ENCODE data around the gene SUPT20HL2.
"Not testable (repeated sequence)": the region's sequence is repeated elsewhere in the genome, so short reads cannot be mapped to it uniquely, and the experiment has no call there.

The SUPT20HL2 gene

DNA sequence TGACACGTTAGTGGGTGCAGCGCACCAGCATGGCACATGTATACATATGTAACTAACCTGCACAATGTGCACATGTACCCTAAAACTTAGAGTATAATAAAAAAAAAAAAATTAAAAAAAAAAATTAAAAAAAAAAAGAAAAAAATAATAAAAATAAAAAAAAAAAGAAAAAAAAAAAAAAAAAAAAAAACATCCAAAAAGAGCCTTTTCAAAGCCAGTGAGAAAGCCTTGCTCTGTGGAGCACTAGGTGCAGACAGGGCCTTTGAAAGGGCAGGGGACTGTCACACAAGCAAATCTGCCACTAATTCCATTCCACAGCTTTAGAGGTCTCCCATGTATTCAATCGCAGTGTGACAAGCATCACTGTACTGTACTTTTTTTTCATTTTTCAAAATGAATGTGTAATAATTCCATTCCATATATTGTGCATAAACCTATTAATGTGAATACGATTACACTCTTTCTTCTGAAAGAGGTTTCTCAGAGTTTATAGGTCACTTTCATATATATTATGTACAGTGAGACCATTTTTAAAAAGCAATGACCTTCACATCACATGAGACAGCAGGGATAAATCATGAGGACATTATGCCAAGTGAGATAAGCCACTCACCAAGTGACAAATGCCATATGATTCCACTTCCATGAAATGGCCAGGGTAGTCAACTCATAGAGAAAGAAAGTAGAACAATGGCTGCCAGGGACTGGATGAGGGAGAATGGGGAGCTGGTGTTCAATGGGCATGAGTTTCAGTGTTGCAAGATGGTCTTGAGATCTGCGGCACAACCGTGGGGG, 4.1 kb downstream of the SUPT20HL2 start:
- not testable (repeated sequence) for H3K36me3 ChIP-seq (ENCODE audit: control insufficient read depth, insufficient read depth, low read length); DNase-seq (ENCODE audit: low read depth, low spot score); H3K27ac ChIP-seq (ENCODE audit: low read length); H3K27me3 ChIP-seq (ENCODE audit: control insufficient read depth, insufficient read depth, low read length); H3K4me3 ChIP-seq (ENCODE audit: low read length); H3K9me3 ChIP-seq (ENCODE audit: control insufficient read depth, insufficient read depth, low read length); H3K4me1 ChIP-seq (ENCODE audit: control insufficient read depth, insufficient read depth, low read length)
- WGBS (ENCODE audit: insufficient coverage, insufficient read length) = no CpG with 5 or more reads among the region's 6 CpGs

DNA sequence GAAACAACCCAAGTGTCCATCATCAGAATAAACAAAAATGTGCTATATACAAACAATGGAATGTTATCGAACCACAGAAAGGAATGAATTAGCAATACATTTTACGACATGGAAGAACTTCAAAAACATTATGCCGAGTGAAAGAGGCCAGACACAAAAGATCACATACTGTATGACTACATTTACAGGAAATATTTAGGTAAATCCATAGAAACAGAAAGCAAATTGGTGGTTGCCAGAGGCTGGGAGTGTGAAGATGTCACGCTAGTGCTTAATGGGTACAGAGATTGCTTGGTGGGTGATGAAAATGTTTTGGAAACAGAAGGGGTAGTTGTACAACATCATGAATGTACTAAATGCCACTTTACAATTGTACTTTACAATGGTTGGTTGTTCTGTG, 5.1 kb downstream of the SUPT20HL2 start:
- not testable (repeated sequence) for H3K4me3 ChIP-seq (ENCODE audit: low read length); DNase-seq (ENCODE audit: low read depth, low spot score); H3K36me3 ChIP-seq (ENCODE audit: control insufficient read depth, insufficient read depth, low read length); H3K27ac ChIP-seq (ENCODE audit: low read length); H3K4me1 ChIP-seq (ENCODE audit: control insufficient read depth, insufficient read depth, low read length); H3K27me3 ChIP-seq (ENCODE audit: control insufficient read depth, insufficient read depth, low read length); H3K9me3 ChIP-seq (ENCODE audit: control insufficient read depth, insufficient read depth, low read length)
- WGBS (ENCODE audit: insufficient coverage, insufficient read length) = no CpG with 5 or more reads among the region's 4 CpGs

DNA sequence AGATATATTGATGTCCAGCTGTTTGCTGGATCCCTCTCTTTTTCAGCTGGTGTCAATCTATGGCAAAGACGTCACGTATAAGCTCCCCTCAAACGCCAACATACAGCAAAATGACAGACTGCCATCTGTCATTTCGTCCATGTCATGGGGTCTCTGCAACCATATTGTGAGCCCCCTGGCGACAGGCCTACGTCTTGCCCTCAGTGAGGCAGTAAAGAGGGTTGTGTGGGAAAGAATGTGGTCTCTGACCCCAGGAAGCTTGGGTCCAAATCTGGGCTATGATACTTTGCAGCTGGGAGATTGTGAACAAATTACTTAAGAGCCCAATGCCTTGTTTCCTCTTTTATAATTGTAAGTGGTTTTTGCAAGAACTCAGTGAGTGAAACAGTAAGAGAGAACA, 7.4 kb downstream of the SUPT20HL2 start:
- DNase-seq (ENCODE audit: low read depth, low spot score) = no peak
- H3K36me3 ChIP-seq (ENCODE audit: control insufficient read depth, insufficient read depth, low read length) = no peaks in the 10 kb centered on the region
- no CpG with 5 or more reads among the region's 6 CpGs for WGBS (ENCODE audit: insufficient coverage, insufficient read length)

DNA sequence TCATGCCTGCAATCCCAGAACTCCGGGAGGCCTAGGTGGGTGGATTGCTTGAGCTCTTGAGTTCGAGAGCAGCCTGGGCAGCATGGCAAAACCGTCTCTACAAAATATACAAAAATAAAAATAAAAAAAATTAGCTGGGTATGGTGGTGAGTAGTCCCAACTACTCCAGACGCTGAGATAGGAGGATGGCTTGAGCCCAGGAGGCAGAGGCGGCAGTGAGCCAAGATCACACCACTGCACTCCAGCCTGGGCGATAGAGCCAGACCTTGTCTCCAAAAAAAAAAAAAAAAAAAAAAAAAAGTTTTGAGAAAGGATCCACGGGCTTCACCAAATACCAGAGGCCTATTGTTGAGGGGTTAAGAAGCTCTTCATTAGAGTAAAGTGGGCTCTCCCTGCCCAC, 8.0 kb downstream of the SUPT20HL2 start:
- H3K4me3 ChIP-seq (ENCODE audit: low read length) = no peak overlapping the region
- WGBS (ENCODE audit: insufficient coverage, insufficient read length) = no CpG with 5 or more reads among the region's 7 CpGs
- DNase-seq (ENCODE audit: low read depth, low spot score) = no peak
- H3K36me3 ChIP-seq (ENCODE audit: control insufficient read depth, insufficient read depth, low read length) = no peaks in the 10 kb centered on the region
- H3K27ac ChIP-seq (ENCODE audit: low read length) = no peak overlapping the region
- no peaks in the 10 kb centered on the region for H3K9me3 ChIP-seq (ENCODE audit: control insufficient read depth, insufficient read depth, low read length)
- no peaks in the 10 kb centered on the region; the same call in 1 of the 2 replicates for H3K4me1 ChIP-seq (ENCODE audit: control insufficient read depth, insufficient read depth, low read length)
- H3K27me3 ChIP-seq (ENCODE audit: control insufficient read depth, insufficient read depth, low read length) = no peaks in the 10 kb centered on the region

More for the DNA sequence above, 7.4 kb downstream of the SUPT20HL2 start:
- no peaks in the 10 kb centered on the region for H3K27me3 ChIP-seq (ENCODE audit: control insufficient read depth, insufficient read depth, low read length)
- H3K4me3 ChIP-seq (ENCODE audit: low read length) = no peak overlapping the region
- no peak overlapping the region for H3K27ac ChIP-seq (ENCODE audit: low read length)
- H3K4me1 ChIP-seq (ENCODE audit: control insufficient read depth, insufficient read depth, low read length) = no peaks in the 10 kb centered on the region; the same call in 1 of the 2 replicates
- no peaks in the 10 kb centered on the region for H3K9me3 ChIP-seq (ENCODE audit: control insufficient read depth, insufficient read depth, low read length)

DNA sequence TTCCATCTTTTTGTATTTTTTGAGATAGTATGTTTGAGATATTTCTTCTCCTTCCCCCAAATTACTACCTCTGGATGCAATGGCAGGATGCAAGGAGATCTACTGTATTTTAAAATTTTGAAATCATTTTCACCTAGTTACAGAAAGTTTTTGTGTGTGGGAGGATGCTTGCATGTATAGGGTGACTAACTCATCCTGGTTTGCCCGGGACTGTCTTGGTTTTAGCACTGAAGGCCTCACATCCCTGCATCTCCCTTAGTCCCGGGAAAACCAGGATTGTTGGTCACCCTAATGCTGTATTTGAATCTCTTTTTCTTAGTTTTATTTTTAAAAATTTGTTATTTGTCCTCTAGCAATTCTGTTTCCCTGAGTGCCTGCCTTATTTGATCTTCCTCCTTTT, 12.1 kb downstream of the SUPT20HL2 start:
- Histone ChIP-seq H3K4me3 (ENCODE audit: low read length) (no peak overlapping the region), H3K9me3 (ENCODE audit: control insufficient read depth, insufficient read depth, low read length) (no peaks in the 10 kb centered on the region), H3K27me3 (ENCODE audit: control insufficient read depth, insufficient read depth, low read length) (no peaks in the 10 kb centered on the region), H3K27ac (ENCODE audit: low read length) (no peak overlapping the region), H3K4me1 (ENCODE audit: control insufficient read depth, insufficient read depth, low read length) (no peaks in the 10 kb centered on the region), H3K36me3 (ENCODE audit: control insufficient read depth, insufficient read depth, low read length) (no peaks in the 10 kb centered on the region)
- no CpG with 5 or more reads among the region's 2 CpGs for WGBS (ENCODE audit: insufficient coverage, insufficient read length)
- DNase-seq (ENCODE audit: low read depth, low spot score) = no peak

DNA sequence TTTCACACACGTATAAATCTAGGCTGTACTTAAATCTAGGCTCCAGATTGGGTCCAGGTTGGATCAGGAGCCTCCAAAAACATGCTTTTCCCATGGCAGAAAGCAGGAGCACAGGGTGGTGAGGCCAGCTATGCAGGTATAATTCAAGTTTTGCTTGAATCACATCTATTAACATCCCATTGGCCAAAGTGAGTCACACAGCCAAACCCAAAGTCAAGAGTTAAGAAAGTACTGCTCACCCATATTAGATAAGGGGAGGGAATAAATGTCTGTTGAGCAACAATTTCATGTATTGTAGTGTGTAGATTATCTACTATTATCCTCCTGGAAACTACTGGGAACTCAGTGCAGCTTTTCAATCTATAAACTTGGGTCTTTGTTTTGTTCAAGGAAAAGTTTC, 12.8 kb downstream of the SUPT20HL2 start:
- DNase-seq (ENCODE audit: low read depth, low spot score) = no peak
- Histone ChIP-seq H3K9me3 (ENCODE audit: control insufficient read depth, insufficient read depth, low read length) (no peaks in the 10 kb centered on the region), H3K27ac (ENCODE audit: low read length) (no peak overlapping the region), H3K4me1 (ENCODE audit: control insufficient read depth, insufficient read depth, low read length) (no peaks in the 10 kb centered on the region), H3K36me3 (ENCODE audit: control insufficient read depth, insufficient read depth, low read length) (no peaks in the 10 kb centered on the region), H3K4me3 (ENCODE audit: low read length) (no peak overlapping the region), H3K27me3 (ENCODE audit: control insufficient read depth, insufficient read depth, low read length) (no peaks in the 10 kb centered on the region)
- WGBS (ENCODE audit: insufficient coverage, insufficient read length) = no CpG with 5 or more reads among the region's 1 CpG

DNA sequence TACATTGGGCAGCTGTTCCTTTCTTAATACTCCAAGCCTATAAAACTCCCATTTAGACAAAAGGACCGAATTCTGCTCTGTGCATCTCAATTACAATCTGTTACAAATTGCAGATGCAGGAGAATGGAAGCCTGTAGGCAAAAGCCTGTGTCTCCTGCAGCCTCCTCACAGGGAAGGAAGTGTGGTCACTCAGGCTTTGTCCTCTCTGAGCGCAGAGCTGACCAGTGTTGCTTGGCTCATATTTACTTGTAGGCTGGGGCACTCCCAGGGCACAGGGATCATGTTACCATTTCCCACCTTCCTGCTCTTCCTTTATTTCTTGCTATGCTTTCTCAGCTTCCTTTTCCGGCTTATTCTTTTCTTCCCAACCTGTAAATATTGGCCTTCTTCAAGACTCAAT, 15.7 kb downstream of the SUPT20HL2 start:
- no peaks in the 10 kb centered on the region for H3K9me3 ChIP-seq (ENCODE audit: control insufficient read depth, insufficient read depth, low read length)
- no peak for DNase-seq (ENCODE audit: low read depth, low spot score)
- H3K4me1 ChIP-seq (ENCODE audit: control insufficient read depth, insufficient read depth, low read length) = no peaks in the 10 kb centered on the region
- no peak overlapping the region for H3K4me3 ChIP-seq (ENCODE audit: low read length)
- no CpG with 5 or more reads among the region's 3 CpGs for WGBS (ENCODE audit: insufficient coverage, insufficient read length)
- no peak overlapping the region for H3K27ac ChIP-seq (ENCODE audit: low read length)
- no peaks in the 10 kb centered on the region for H3K36me3 ChIP-seq (ENCODE audit: control insufficient read depth, insufficient read depth, low read length)
- H3K27me3 ChIP-seq (ENCODE audit: control insufficient read depth, insufficient read depth, low read length) = no peaks in the 10 kb centered on the region

DNA sequence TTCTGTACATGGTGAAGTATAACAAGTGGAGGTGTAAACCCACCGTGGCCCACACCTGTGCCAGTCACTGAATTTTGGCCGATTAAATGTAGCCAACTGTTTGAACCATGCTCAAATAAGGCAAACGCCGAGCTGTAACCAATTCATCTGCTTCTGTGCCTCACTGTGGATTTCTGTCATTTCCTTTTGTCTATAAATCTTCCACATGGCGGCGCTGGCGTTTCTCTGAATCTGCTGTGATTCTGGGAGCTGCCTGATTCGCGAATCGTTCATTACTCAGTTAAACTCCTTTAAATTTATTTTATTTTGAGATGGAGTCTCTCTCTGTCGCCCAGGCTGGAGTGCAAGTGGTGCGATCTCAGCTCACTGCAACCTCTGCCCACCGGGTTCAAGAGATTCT, 19.2 kb downstream of the SUPT20HL2 start:
- H3K4me3 ChIP-seq (ENCODE audit: low read length) = no peak overlapping the region
- H3K27me3 ChIP-seq (ENCODE audit: control insufficient read depth, insufficient read depth, low read length) = no peaks in the 10 kb centered on the region
- no CpG with 5 or more reads among the region's 13 CpGs for WGBS (ENCODE audit: insufficient coverage, insufficient read length)
- no peaks in the 10 kb centered on the region for H3K9me3 ChIP-seq (ENCODE audit: control insufficient read depth, insufficient read depth, low read length)
- no peaks in the 10 kb centered on the region for H3K4me1 ChIP-seq (ENCODE audit: control insufficient read depth, insufficient read depth, low read length)
- peak; percentile 16 for DNase-seq (ENCODE audit: low read depth, low spot score)
- no peaks in the 10 kb centered on the region for H3K36me3 ChIP-seq (ENCODE audit: control insufficient read depth, insufficient read depth, low read length)
- no peak overlapping the region for H3K27ac ChIP-seq (ENCODE audit: low read length)

DNA sequence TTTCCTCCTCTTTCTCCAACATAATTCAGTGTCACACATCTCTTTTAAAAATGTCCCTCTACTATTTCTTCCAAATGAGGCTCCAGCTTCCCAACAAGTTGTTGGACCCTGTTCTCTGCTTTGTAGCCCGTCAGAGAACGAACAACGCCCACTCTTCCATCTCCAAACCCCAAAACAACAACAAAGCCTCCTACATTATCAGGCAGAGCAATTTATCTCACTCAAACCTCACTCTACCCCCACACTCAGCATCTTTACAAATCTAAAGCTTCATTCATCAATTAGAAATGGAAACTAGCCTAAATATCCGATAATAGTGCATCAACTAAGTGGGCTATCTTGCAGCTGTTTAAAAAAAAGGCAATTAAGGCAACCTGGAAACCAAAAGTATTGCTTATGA, 20.5 kb downstream of the SUPT20HL2 start:
- no peaks in the 10 kb centered on the region for H3K27me3 ChIP-seq (ENCODE audit: control insufficient read depth, insufficient read depth, low read length)
- WGBS (ENCODE audit: insufficient coverage, insufficient read length) = no CpG with 5 or more reads among the region's 4 CpGs
- no peaks in the 10 kb centered on the region for H3K4me1 ChIP-seq (ENCODE audit: control insufficient read depth, insufficient read depth, low read length)

DNA sequence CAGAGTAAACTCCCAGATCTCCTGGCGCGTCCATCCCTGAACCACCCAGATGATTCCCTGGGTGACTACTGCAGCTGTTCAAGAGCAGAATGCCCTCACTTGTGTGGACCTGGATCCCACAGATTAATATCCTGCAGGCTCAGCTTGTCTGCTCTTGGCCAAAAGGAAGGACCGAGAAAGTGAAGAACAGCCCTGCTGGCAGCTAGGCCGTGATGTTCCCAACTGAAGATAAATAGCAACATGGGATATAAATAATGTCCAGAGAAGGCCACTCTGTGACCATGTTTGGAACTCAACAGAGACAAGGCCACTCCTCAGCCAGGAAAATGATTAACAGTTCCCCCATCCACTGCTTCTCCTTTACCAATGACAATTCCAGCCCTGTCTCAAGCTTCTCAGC, 21.5 kb downstream of the SUPT20HL2 start:
- H3K9me3 ChIP-seq (ENCODE audit: control insufficient read depth, insufficient read depth, low read length) = no peaks in the 10 kb centered on the region
- no peak overlapping the region for H3K27ac ChIP-seq (ENCODE audit: low read length)
- H3K27me3 ChIP-seq (ENCODE audit: control insufficient read depth, insufficient read depth, low read length) = no peaks in the 10 kb centered on the region
- WGBS (ENCODE audit: insufficient coverage, insufficient read length) = no CpG with 5 or more reads among the region's 4 CpGs
- H3K4me3 ChIP-seq (ENCODE audit: low read length) = no peak overlapping the region
- H3K4me1 ChIP-seq (ENCODE audit: control insufficient read depth, insufficient read depth, low read length) = no peaks in the 10 kb centered on the region
- DNase-seq (ENCODE audit: low read depth, low spot score) = no peak
- H3K36me3 ChIP-seq (ENCODE audit: control insufficient read depth, insufficient read depth, low read length) = no peaks in the 10 kb centered on the region

More for the DNA sequence above, 20.5 kb downstream of the SUPT20HL2 start:
- Histone ChIP-seq H3K36me3 (ENCODE audit: control insufficient read depth, insufficient read depth, low read length) (no peaks in the 10 kb centered on the region), H3K4me3 (ENCODE audit: low read length) (no peak overlapping the region), H3K9me3 (ENCODE audit: control insufficient read depth, insufficient read depth, low read length) (no peaks in the 10 kb centered on the region), H3K27ac (ENCODE audit: low read length) (no peak overlapping the region)
- DNase-seq (ENCODE audit: low read depth, low spot score) = no peak

DNA sequence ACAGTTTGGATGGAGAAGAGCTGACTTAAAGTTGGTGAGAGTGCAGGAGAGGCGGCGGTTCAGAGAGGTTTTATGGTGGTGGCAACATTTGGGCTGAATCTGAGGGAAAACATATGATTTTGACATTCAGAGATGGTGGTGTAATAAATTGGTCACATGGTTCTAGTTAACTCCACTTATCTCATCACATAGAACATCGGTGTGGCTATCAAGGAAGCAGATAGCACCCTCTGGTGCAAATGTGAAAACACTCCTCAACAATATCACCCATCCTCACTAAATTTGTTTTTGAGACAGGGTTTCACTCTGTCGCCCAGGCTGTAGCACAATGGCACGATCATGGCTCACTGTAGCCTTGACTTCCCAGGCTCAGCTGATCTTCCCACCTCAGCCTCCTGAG, 28.8 kb downstream of the SUPT20HL2 start:
- Histone ChIP-seq H3K9me3 (ENCODE audit: control insufficient read depth, insufficient read depth, low read length) (no peaks in the 10 kb centered on the region), H3K4me1 (ENCODE audit: control insufficient read depth, insufficient read depth, low read length) (no peaks in the 10 kb centered on the region), H3K4me3 (ENCODE audit: low read length) (no peak overlapping the region), H3K27ac (ENCODE audit: low read length) (no peak overlapping the region), H3K36me3 (ENCODE audit: control insufficient read depth, insufficient read depth, low read length) (no peaks in the 10 kb centered on the region), H3K27me3 (ENCODE audit: control insufficient read depth, insufficient read depth, low read length) (no peaks in the 10 kb centered on the region)
- WGBS (ENCODE audit: insufficient coverage, insufficient read length) = no CpG with 5 or more reads among the region's 5 CpGs
- DNase-seq (ENCODE audit: low read depth, low spot score) = no peak

All from iPS DF 6.9 (cell line).